Umbilical cord (tissue), 2 donors: ENCODE data around the gene MRTO4. TPM values are rescaled to one million over a fixed set of nuclear protein-coding genes. Genes with fewer than 3 reads are reported as not detected.
"Not testable (repeated sequence)": the region's sequence is repeated elsewhere in the genome, so short reads cannot be mapped to it uniquely, and the experiment has no call there.

ENCODE experiments used
- DNase-seq: peaks from one replicate; pipeline ENCODE4 v3.0.0-alpha.2; 2015; ENCODE audit warnings: low spot score
- total RNA-seq: library from RNA; depleted of rRNA; stranded (reverse); fragments of >200 nt; gene quantifications from one replicate; pipeline ENCODE4 v1.2.3, GENCODE V29; 2014; ENCODE audit warnings: low replicate concordance; ENCODE audit not compliant: insufficient read depth

Gene MRTO4
- total RNA-seq, 1 donor from 2014 or later = 14.7 TPM

- DNase-seq = no peak
These were observed 28.4 kb upstream of the MRTO4 start for GRCh38 chr1:19222979-19223824.

DNA sequence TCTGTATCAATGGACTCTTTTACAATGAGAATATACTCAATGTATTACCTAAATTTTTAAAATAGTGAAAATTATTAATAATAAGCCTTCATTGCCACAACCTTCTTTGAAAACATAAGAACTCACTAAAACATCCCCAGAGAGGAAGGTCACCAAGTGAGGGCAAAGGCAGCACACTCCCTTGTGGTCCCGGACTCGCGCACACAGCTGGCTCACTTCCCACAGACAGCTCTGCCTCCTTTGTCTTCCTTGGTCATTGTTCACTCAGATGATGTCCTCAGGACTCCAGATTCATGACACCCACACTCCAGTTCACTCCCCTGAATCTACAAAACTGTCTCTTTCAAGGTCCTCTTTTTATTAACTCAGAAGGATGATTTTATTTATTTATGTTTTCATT, 22.4 kb upstream of the MRTO4 start:
- no peak for DNase-seq

DNA sequence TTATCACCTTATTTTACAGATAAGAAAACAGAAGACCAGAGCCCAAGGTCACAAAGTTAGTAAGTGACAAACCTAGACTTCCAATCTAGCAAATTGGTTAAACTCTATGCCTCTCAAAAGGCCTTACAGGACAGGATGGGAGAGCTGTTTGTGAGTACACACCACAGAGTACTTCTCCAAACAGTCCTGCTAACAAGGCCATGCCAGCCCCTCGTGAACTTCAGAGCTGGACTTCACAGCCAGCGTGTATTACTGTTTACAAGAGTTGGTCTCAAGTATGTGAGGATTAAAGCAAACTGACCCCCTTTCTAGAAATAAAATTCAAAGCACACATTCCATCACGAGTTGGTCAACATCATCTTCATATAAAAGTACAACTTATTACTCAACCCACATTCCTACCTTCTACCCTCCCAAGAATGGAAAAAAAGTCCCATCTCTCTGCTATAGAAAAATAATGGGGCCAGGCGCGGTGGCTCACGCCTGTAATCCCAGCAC, 21.7 kb upstream of the MRTO4 start:
- no peak for DNase-seq

DNA sequence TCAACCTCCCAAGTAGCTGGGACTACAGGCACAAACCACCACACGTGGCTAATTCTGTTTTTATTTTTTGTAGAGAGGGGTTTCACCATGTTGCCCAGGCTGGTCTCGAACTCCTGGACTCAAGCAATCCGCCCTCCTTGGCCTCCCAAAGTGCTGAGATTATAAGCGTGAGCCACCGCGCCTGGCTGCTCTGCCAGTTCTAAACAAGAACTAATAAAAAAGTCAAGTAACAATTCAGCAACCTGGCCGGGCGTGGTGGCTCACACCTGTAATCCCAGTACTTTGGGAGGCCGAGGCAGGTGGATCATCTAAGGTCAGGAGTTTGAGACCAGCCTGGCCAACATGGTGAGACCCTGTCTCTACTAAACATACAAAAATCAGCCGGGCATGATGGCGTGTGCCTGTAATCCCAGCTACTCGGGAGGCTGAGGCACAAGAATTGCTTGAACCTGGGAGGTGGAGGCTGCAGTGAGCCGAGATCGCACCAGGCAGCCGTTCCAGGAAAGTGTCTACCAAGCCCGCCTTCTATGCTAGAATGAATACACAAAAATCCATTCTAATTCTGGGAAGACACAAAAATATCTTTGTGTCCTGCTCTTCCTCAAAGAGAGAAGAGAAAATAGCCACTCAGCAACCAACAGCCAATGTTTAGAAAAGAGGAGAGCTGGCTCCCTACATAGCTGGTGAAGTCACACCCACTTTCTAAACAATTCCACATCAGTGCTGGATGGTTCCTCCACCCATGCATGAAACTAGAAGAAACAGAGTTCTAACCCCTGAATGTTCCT, 19.7 kb upstream of the MRTO4 start:
- not testable (repeated sequence) for DNase-seq

DNA sequence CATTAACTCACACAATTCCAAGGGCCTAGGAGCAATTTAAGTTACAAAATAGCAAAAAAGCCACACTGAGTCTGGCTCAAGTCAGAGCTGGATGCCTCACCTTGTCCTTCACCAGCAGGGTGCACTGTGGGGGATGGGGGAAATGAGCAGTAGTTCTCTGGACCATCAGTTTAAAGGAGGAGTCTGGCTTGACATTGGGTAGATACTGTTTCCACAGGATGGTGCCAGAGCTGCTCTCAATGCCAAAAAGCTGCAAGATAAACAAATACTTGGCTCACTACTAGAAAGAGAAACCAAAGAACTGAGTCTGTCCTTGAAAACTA, 19.1 kb upstream of the MRTO4 start:
- no peak for DNase-seq

GRCh38 chr1:19234224-19234623, 17.4 kb upstream of the MRTO4 start:
- no peak for DNase-seq

- DNase-seq = no peak
These were observed 11.7 kb upstream of the MRTO4 start for GRCh38 chr1:19239876-19240275.

DNA sequence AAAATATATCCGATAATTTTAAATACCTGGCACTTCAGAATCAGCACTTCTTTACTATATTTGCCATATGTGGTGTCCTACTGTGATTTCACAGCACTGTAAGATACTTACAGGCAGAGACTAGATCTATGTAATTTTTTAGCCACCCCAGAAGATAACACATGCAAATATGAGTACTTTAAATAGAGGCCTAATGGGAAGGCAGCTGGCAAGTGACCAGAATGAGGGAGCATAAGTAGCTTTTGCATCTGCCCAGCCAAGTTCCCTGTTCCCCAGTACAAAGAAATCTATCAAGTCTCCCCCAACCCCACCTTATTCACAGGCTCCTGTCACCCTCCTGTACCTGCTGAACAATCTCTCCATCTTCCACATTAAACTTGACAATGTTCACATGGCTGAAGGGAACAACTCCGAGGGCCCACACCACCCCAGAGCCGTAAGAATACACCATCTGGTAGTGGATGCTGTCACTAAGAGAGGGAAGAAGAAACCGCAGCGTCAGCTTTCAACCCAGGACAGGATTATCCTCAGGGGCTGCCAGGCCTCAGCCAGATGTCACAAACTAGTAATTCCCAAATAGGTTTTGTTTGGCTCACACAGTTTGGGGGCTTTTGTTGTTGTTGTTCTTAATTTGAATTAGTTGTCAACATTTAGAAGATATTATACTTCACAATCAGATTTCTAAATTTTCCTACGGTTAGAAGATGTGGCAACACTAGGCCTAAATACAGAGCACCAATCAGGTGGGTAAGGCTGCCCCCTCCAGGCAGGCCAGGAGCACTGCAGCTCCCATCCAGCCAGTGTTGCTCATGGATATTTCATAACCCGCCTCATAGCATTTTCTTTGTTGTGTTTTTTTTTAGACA, 10.7 kb upstream of the MRTO4 start:
- peak; percentile 57 for DNase-seq

- DNase-seq = no peak
These were observed 838 bp upstream of the MRTO4 start for GRCh38 chr1:19250629-19251304.

DNA sequence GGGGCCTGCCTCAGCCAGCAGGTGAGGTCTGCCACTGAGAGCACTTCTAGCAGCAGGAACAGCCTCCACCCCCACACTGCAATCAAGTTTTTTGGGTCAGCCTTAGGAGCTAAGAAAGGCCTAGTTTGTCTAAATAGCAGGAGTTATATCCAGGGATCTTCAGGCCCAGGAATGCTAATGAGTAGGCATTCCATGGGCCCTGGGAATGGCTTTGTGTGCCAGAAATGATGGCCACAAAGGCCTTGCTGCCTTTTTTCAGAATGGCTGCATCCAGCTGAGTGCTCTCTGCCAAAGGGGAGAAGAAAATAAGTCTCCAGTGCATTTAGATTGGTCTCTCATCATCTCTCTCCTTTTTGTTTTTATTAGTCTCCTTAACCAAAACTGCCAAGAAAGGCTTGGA, 2.8 kb downstream of the MRTO4 start:
- no peak for DNase-seq

GRCh38 chr1:19255288-19255687, 3.7 kb downstream of the MRTO4 start:
- no peak for DNase-seq

- DNase-seq = not testable (repeated sequence)
These were observed 4.7 kb downstream of the MRTO4 start for GRCh38 chr1:19256301-19256700.

GRCh38 chr1:19257178-19257914, 5.7 kb downstream of the MRTO4 start:
- DNase-seq = no peak

GRCh38 chr1:19258353-19258752, 6.7 kb downstream of the MRTO4 start:
- DNase-seq = no peak

GRCh38 chr1:19260211-19261138, 8.9 kb downstream of the MRTO4 start:
- peak; percentile 14 for DNase-seq

- no peak for DNase-seq
These were observed 10.4 kb downstream of the MRTO4 start for GRCh38 chr1:19262047-19262446.

- DNase-seq = no peak
These were observed 11.1 kb downstream of the MRTO4 start for GRCh38 chr1:19262744-19263143.

DNA sequence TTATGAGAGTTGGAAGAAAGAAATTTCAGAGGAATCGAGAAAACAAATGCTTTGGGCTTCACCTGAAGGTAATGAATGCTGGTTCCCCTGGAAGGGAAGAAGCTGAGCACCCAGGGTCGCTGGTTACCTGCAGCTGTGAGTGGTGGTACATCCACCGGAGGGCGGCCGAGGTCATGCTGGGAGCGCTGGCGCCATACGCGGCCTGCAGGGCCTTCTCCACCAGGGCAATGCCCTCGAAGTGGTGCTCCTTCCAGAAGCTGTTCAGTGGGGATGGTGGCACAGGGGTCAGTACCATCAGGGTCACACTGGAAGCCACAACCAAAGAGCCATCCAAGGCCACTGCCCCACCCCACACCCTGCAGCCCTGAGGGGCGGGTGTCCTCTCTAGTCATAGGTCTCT, 16.8 kb downstream of the MRTO4 start:
- no peak for DNase-seq
